OCI-LY3 (cell line): Measurements from ENCODE around the gene DRD3.

ENCODE experiments used
- CTCF ChIP-seq: fragments of 200-600, 300-600 bp; sonication (generic); IDR thresholded peaks from 2 replicates; pipeline ENCODE4 v1.5.1; 2014; ENCODE audit warnings: antibody characterized with exemption, low read length, low read depth
- EZH2phosphoT487 ChIP-seq: fragments of 200-600 bp; shearing (Covaris generic); IDR thresholded peaks from 2 replicates; pipeline ENCODE4 v1.6.1; 2018; ENCODE audit warnings: antibody characterized with exemption, mixed run types, low read depth

- no peak for TF ChIP-seq CTCF
- no peak for TF ChIP-seq EZH2phosphoT487
These were observed 50.0 kb downstream of the DRD3 start for GRCh38 chr3:114128826-114129225.
